Mammary epithelial cell (primary cell): ENCODE measurements around the gene GABRG3.

Experiments
- CTCF ChIP-seq, 2 donors: IDR thresholded peaks in 1 of 2; conservative IDR thresholded peaks in 1 of 2; 2 replicates each; pipeline ENCODE4 v1.5.1; 2011 to 2012; ENCODE audit warnings: inconsistent platforms in 2 of 2, low read length in 2 of 2, mild to moderate bottlenecking in 2 of 2, control low read depth in 1 of 2, low read depth in 1 of 2; ENCODE audit not compliant: insufficient read depth in 1 of 2; ENCODE audit errors: extremely low read depth in 1 of 2
- EZH2 ChIP-seq: IDR thresholded peaks from 2 replicates; pipeline ENCODE4 v1.6.1; 2012; ENCODE audit warnings: low read length, inconsistent platforms, borderline replicate concordance

- TF ChIP-seq CTCF (conservative IDR thresholded peaks at IDR 0.05 in 1 of 2, IDR thresholded peaks at IDR 0.05 in 1 of 2; ENCODE audit: extremely low read depth in 1 of 2, insufficient read depth in 1 of 2, low read depth in 1 of 2, low read length in 2 of 2) = no peak
- no peak for TF ChIP-seq EZH2
Observed at GRCh38 chr15:27426805-27427204, 455.8 kb downstream of the GABRG3 start.
